ENCODE data around the gene SPDYE4. TPM values are rescaled to one million over a fixed set of nuclear protein-coding genes. Genes with fewer than 3 reads are reported as not detected.

The SPDYE4 gene
- total RNA-seq, 1 experiment from 2014 or later = not detected

GRCh38 chr17:8799570-8800212, 41.3 kb upstream of the SPDYE4 start:
- Histone ChIP-seq H4K20me1 (ENCODE audit: insufficient read depth, low read depth, low read length) (no peaks in the 10 kb centered on the region), H3K9ac (ENCODE audit: low read length) (no peak overlapping the region), H3K36me3 (ENCODE audit: insufficient read depth, low read length) (no peaks in the 10 kb centered on the region), H3K9me3 (ENCODE audit: low read length) (no peaks in the 10 kb centered on the region), H3K27ac (ENCODE audit: low read length) (no peak overlapping the region), H3K4me2 (ENCODE audit: low read depth, low read length, poor library complexity, severe bottlenecking) (no peak overlapping the region), H3K27me3 (ENCODE audit: low read length) (no peaks in the 10 kb centered on the region), H3K79me2 (ENCODE audit: low read length) (no peaks in the 10 kb centered on the region), H3K9me2 (replicated peaks; ENCODE audit: insufficient read depth, low read length) (no peaks in the 10 kb centered on the region), H3K4me1 (ENCODE audit: low read length) (no peaks in the 10 kb centered on the region), H3K4me3 (ENCODE audit: low read length) (no peak overlapping the region), H2AFZ (ENCODE audit: low read length) (no peak overlapping the region)
- DNase-seq = no peak

- Histone ChIP-seq H3K4me1 (ENCODE audit: low read length) (no peaks in the 10 kb centered on the region), H3K36me3 (ENCODE audit: insufficient read depth, low read length) (no peaks in the 10 kb centered on the region), H2AFZ (ENCODE audit: low read length) (no peak within 1 kb of the TSS), H3K4me2 (ENCODE audit: low read depth, low read length, poor library complexity, severe bottlenecking) (no peak within 1 kb of the TSS), H4K20me1 (ENCODE audit: insufficient read depth, low read depth, low read length) (no peaks in the 10 kb centered on the region), H3K9ac (ENCODE audit: low read length) (no peak within 1 kb of the TSS), H3K9me2 (replicated peaks; ENCODE audit: insufficient read depth, low read length) (no peaks in the 10 kb centered on the region), H3K27ac (ENCODE audit: low read length) (no peak within 1 kb of the TSS), H3K4me3 (ENCODE audit: low read length) (no peak within 1 kb of the TSS), H3K27me3 (ENCODE audit: low read length) (no peaks in the 10 kb centered on the region), H3K9me3 (ENCODE audit: low read length) (no peaks in the 10 kb centered on the region), H3K79me2 (ENCODE audit: low read length) (no peaks in the 10 kb centered on the region)
- no peak for DNase-seq
These were observed 40.7 kb upstream of the SPDYE4 start, which contains the start of gene MFSD6L for GRCh38 chr17:8798846-8799569. Gene MFSD6L, minus strand, starts transcription at chr17:8799365. Its CDS starts 245 bp downstream, at chr17:8799120.

- DNase-seq = no peak
- H4K20me1 ChIP-seq (ENCODE audit: insufficient read depth, low read depth, low read length) = no peaks in the 10 kb centered on the region
- H3K36me3 ChIP-seq (ENCODE audit: insufficient read depth, low read length) = no peaks in the 10 kb centered on the region
- H3K79me2 ChIP-seq (ENCODE audit: low read length) = no peaks in the 10 kb centered on the region
- no peaks in the 10 kb centered on the region for H3K9me2 ChIP-seq (replicated peaks; ENCODE audit: insufficient read depth, low read length)
- H2AFZ ChIP-seq (ENCODE audit: low read length) = no peak overlapping the region
- H3K4me2 ChIP-seq (ENCODE audit: low read depth, low read length, poor library complexity, severe bottlenecking) = no peak overlapping the region
- no peak overlapping the region for H3K9ac ChIP-seq (ENCODE audit: low read length)
- H3K9me3 ChIP-seq (ENCODE audit: low read length) = no peaks in the 10 kb centered on the region
- H3K4me3 ChIP-seq (ENCODE audit: low read length) = no peak overlapping the region
- no peaks in the 10 kb centered on the region for H3K4me1 ChIP-seq (ENCODE audit: low read length)
- H3K27ac ChIP-seq (ENCODE audit: low read length) = no peak overlapping the region
- no peaks in the 10 kb centered on the region for H3K27me3 ChIP-seq (ENCODE audit: low read length)
These were observed 40.0 kb upstream of the SPDYE4 start for GRCh38 chr17:8798176-8798845.

DNA sequence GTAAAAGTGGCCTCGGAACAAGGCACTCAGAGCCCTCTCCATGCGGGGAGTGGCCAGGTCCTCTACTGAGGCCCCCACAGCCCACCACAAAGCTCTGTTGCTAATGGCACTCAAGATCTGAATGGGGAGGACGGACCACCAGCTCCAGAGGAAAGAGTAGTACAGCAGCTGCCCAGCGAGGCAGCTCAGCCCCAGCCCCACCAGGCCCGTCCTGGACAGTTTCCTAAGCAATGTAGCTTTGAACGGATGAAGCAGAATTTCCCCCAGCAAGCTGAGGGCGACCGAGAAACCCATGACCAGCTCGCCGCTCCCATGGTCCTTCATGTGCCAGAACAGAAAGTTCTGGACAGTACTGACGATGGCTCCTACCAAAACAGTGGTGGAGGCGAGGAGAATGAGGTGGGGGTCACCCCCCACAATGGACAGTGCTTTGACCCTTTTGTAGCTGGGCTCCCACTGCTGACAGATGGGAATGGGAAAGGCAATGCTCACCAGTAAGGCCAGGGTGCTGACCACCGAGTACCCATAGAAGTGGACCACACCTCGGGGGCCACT, 39.4 kb upstream of the SPDYE4 start:
- no peaks in the 10 kb centered on the region for H3K79me2 ChIP-seq (ENCODE audit: low read length)
- no peak overlapping the region for H3K4me3 ChIP-seq (ENCODE audit: low read length)
- no peak for DNase-seq
- no peaks in the 10 kb centered on the region for H3K36me3 ChIP-seq (ENCODE audit: insufficient read depth, low read length)
- no peak overlapping the region for H3K9ac ChIP-seq (ENCODE audit: low read length)
- no peaks in the 10 kb centered on the region for H4K20me1 ChIP-seq (ENCODE audit: insufficient read depth, low read depth, low read length)
- H3K27me3 ChIP-seq (ENCODE audit: low read length) = no peaks in the 10 kb centered on the region
- no peak overlapping the region for H3K4me2 ChIP-seq (ENCODE audit: low read depth, low read length, poor library complexity, severe bottlenecking)
- H2AFZ ChIP-seq (ENCODE audit: low read length) = no peak overlapping the region
- H3K9me3 ChIP-seq (ENCODE audit: low read length) = no peaks in the 10 kb centered on the region
- H3K4me1 ChIP-seq (ENCODE audit: low read length) = no peaks in the 10 kb centered on the region
- H3K27ac ChIP-seq (ENCODE audit: low read length) = no peak overlapping the region
- no peaks in the 10 kb centered on the region for H3K9me2 ChIP-seq (replicated peaks; ENCODE audit: insufficient read depth, low read length)

DNA sequence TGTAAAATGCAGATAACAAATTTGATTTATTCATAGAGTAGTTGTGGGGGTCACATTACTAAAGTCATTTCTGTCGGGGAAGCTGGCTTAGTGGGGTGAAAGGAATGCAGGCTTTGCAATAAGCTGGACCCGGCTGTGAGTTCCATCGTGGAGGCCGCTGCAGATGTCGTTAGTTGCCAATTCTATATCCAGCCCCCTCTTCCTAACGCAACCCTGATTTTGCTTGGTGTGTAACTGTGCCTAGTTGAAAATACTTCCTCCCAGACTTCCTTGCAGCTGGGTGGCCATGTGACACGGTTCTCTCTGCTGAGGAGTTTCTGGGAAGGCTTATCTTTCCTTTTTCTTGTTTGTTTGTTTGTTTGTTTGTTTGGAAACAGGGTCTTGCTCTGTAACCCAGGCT, 36.3 kb upstream of the SPDYE4 start:
- no peak overlapping the region for H3K4me3 ChIP-seq (ENCODE audit: low read length)
- no peak overlapping the region for H3K9ac ChIP-seq (ENCODE audit: low read length)
- no peak overlapping the region for H3K4me2 ChIP-seq (ENCODE audit: low read depth, low read length, poor library complexity, severe bottlenecking)
- no peaks in the 10 kb centered on the region for H3K79me2 ChIP-seq (ENCODE audit: low read length)
- no peak overlapping the region for H3K27ac ChIP-seq (ENCODE audit: low read length)
- no peak for DNase-seq
- H3K36me3 ChIP-seq (ENCODE audit: insufficient read depth, low read length) = no peaks in the 10 kb centered on the region
- no peaks in the 10 kb centered on the region for H3K27me3 ChIP-seq (ENCODE audit: low read length)
- H3K9me2 ChIP-seq (replicated peaks; ENCODE audit: insufficient read depth, low read length) = no peaks in the 10 kb centered on the region
- no peak overlapping the region for H2AFZ ChIP-seq (ENCODE audit: low read length)
- peaks cover 3% of the 10 kb centered on the region; the same call in 1 of the 2 replicates for H3K9me3 ChIP-seq (ENCODE audit: low read length)
- H4K20me1 ChIP-seq (ENCODE audit: insufficient read depth, low read depth, low read length) = no peaks in the 10 kb centered on the region
- H3K4me1 ChIP-seq (ENCODE audit: low read length) = no peaks in the 10 kb centered on the region

DNA sequence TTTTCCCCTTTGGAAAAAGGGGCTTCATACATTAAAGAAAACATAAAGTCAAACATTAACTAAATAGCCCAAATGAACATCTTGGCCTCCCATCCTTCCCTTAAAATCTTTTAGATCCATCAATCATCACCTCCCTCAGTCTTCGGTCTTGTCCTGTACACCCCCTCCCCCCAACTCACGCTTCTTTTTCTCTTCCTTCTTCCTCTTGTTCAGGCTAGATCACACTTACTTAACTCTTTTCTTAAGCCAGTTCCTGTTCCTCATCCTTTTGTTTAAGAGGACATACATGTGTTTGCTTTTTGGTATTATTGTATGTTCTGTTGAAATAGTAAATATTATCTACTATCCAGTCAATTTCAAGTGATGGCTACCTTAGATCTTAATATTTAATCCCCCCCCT, 35.3 kb upstream of the SPDYE4 start:
- Histone ChIP-seq H3K9me3 (ENCODE audit: low read length) (peaks cover 3% of the 10 kb centered on the region; the same call in 1 of the 2 replicates), H3K4me2 (ENCODE audit: low read depth, low read length, poor library complexity, severe bottlenecking) (no peak overlapping the region), H3K27me3 (ENCODE audit: low read length) (no peaks in the 10 kb centered on the region), H3K27ac (ENCODE audit: low read length) (no peak overlapping the region), H2AFZ (ENCODE audit: low read length) (no peak overlapping the region), H3K4me3 (ENCODE audit: low read length) (no peak overlapping the region), H4K20me1 (ENCODE audit: insufficient read depth, low read depth, low read length) (no peaks in the 10 kb centered on the region), H3K36me3 (ENCODE audit: insufficient read depth, low read length) (no peaks in the 10 kb centered on the region), H3K4me1 (ENCODE audit: low read length) (no peaks in the 10 kb centered on the region), H3K9ac (ENCODE audit: low read length) (no peak overlapping the region), H3K9me2 (replicated peaks; ENCODE audit: insufficient read depth, low read length) (no peaks in the 10 kb centered on the region), H3K79me2 (ENCODE audit: low read length) (no peaks in the 10 kb centered on the region)
- DNase-seq = no peak

GRCh38 chr17:8792646-8793045, 34.3 kb upstream of the SPDYE4 start:
- H2AFZ ChIP-seq (ENCODE audit: low read length) = no peak overlapping the region
- peaks cover 3% of the 10 kb centered on the region; the same call in 1 of the 2 replicates for H3K9me3 ChIP-seq (ENCODE audit: low read length)
- no peaks in the 10 kb centered on the region for H4K20me1 ChIP-seq (ENCODE audit: insufficient read depth, low read depth, low read length)
- no peak overlapping the region for H3K4me2 ChIP-seq (ENCODE audit: low read depth, low read length, poor library complexity, severe bottlenecking)
- no peaks in the 10 kb centered on the region for H3K36me3 ChIP-seq (ENCODE audit: insufficient read depth, low read length)
- H3K79me2 ChIP-seq (ENCODE audit: low read length) = no peaks in the 10 kb centered on the region
- H3K4me1 ChIP-seq (ENCODE audit: low read length) = no peaks in the 10 kb centered on the region
- H3K4me3 ChIP-seq (ENCODE audit: low read length) = no peak overlapping the region
- H3K9me2 ChIP-seq (replicated peaks; ENCODE audit: insufficient read depth, low read length) = no peaks in the 10 kb centered on the region
- no peak overlapping the region for H3K9ac ChIP-seq (ENCODE audit: low read length)
- no peak for DNase-seq
- H3K27me3 ChIP-seq (ENCODE audit: low read length) = no peaks in the 10 kb centered on the region
- no peak overlapping the region for H3K27ac ChIP-seq (ENCODE audit: low read length)

- Histone ChIP-seq H3K27me3 (ENCODE audit: low read length) (no peaks in the 10 kb centered on the region), H3K4me3 (ENCODE audit: low read length) (no peak overlapping the region), H3K4me2 (ENCODE audit: low read depth, low read length, poor library complexity, severe bottlenecking) (no peak overlapping the region), H3K27ac (ENCODE audit: low read length) (no peak overlapping the region), H3K79me2 (ENCODE audit: low read length) (no peaks in the 10 kb centered on the region), H3K9me3 (ENCODE audit: low read length) (peaks cover 3% of the 10 kb centered on the region; the same call in 1 of the 2 replicates), H3K4me1 (ENCODE audit: low read length) (no peaks in the 10 kb centered on the region), H3K9me2 (replicated peaks; ENCODE audit: insufficient read depth, low read length) (no peaks in the 10 kb centered on the region), H2AFZ (ENCODE audit: low read length) (no peak overlapping the region), H3K36me3 (ENCODE audit: insufficient read depth, low read length) (no peaks in the 10 kb centered on the region), H4K20me1 (ENCODE audit: insufficient read depth, low read depth, low read length) (no peaks in the 10 kb centered on the region), H3K9ac (ENCODE audit: low read length) (no peak overlapping the region)
- DNase-seq = no peak
These were observed 33.5 kb upstream of the SPDYE4 start for GRCh38 chr17:8791910-8792270.

Data from Karpas-422 (cell line).